Measurements from ENCODE around the gene DPYSL5. TPM values are rescaled to one million over a fixed set of nuclear protein-coding genes. Genes with fewer than 3 reads are reported as not detected.

Gene DPYSL5
- total RNA-seq, 6 experiments from 2014 or later, result not detected

DNA sequence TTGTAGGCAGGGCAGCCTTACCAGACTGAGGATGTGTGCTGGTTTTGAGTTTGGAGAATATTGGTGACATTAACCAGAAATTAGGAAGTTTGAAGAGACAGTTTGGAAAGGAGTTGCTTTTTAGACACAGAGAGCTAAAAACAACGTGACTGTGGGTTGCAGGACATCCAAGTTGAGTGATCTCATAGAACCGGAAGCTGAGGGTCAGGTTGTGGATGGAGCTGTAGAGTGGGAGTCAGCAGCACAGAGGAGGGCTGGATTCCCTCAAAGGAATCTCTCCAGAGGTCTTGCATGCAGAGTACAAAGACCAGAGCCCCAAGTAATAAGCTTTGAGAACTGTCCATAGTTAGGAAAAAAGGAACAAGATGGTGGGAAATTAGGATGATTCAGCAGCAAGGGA lies 131.8 kb downstream of the DPYSL5 start:
- TF ChIP-seq, protein P1, sequence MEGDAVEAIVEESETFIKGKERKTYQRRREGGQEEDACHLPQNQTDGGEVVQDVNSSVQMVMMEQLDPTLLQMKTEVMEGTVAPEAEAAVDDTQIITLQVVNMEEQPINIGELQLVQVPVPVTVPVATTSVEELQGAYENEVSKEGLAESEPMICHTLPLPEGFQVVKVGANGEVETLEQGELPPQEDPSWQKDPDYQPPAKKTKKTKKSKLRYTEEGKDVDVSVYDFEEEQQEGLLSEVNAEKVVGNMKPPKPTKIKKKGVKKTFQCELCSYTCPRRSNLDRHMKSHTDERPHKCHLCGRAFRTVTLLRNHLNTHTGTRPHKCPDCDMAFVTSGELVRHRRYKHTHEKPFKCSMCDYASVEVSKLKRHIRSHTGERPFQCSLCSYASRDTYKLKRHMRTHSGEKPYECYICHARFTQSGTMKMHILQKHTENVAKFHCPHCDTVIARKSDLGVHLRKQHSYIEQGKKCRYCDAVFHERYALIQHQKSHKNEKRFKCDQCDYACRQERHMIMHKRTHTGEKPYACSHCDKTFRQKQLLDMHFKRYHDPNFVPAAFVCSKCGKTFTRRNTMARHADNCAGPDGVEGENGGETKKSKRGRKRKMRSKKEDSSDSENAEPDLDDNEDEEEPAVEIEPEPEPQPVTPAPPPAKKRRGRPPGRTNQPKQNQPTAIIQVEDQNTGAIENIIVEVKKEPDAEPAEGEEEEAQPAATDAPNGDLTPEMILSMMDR (IDR thresholded peaks at IDR 0.05), result no peak
- no peak for TF ChIP-seq POLR2A (IDR thresholded peaks at IDR 0.05)
- Histone ChIP-seq H3K4me3 (no peak overlapping the region), H3K27ac (no peak overlapping the region), H3K27me3 (no peaks in the 10 kb centered on the region), H3K36me3 (no peaks in the 10 kb centered on the region), H3K9me3 (no peaks in the 10 kb centered on the region), H3K4me1 (peaks cover 0 to 39% (median 15%) of the 10 kb centered on the region in 4 donors)
- DNase-seq (no peak), ATAC-seq (no peak)
- WGBS (ENCODE audit: insufficient coverage, low coverage, low lambda C conversion rate, missing lambda C conversion rate), result 83% methylated on average over 2 of the region's 2 CpGs
- intact Hi-C loops (cut with DNase I), result no loop called here

DNA sequence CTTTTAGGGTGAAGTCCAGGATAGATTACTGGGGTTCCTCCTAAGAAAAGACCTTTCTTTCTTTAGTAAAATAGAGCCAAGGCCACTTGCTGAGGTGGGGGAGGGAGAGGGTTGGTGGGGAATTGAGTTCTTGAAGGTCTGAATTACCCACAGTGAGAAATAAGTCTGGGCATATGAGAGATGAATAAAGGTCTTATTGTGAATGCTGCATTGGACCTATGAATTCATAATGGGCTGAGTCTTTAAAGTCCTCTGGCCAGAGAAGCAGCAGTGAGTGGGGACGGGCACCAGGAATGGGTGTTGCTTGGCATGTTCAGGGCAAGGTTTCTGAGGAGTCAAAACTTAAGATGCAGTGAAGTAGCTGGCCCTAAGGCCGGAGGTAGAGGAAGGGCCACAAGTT lies 133.0 kb downstream of the DPYSL5 start:
- DNase-seq, result no peak
- no peak for TF ChIP-seq POLR2A (IDR thresholded peaks at IDR 0.05)
- TF ChIP-seq, protein P1 (IDR thresholded peaks at IDR 0.05), result no peak
- WGBS (ENCODE audit: insufficient coverage, low coverage, low lambda C conversion rate, missing lambda C conversion rate), result 100% methylated on average over 1 of the region's 2 CpGs
- Histone ChIP-seq H3K36me3 (no peaks in the 10 kb centered on the region), H3K9me3 (no peaks in the 10 kb centered on the region), H3K27me3 (no peaks in the 10 kb centered on the region), H3K4me1 (peaks cover 0 to 43% (median 15%) of the 10 kb centered on the region in 4 donors), H3K4me3 (no peak overlapping the region), H3K27ac (peak overlapping the region in 1 of 3 donors; percentile 75)
- ATAC-seq, result no peak
- intact Hi-C loops (cut with DNase I), result no loop called here

DNA sequence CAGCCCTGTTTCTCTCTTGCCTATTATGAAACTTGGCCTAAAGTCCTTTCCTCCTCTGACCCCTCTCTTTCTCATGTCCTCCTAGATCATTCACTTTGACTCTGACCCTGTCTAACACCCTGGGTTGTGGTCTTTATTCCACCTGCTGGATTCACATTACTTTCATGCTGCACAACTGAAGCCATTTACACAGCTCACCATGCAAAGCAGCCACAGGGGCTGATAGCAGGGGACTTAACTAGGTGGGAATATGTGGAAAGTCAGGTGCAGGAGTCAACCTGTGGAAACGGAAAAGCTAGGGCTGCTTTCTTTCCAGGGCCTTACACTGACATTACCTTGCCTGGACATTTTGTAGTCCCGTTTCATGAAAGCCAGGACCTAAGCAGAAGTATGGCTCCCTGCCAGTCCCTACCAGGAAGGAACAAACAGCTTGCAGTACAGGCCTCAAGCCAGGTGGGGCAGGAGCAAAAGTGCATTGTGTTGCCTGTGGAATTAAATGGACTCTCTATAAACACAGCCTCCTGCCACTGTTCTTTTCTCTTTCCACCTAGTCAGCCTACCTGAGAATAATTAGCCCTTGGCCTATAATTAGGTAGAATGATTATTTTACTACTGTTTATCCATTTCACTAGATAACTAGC lies 134.3 kb downstream of the DPYSL5 start:
- peaks cover 0 to 43% (median 15%) of the 10 kb centered on the region in 4 donors for H3K4me1 ChIP-seq
- no peak for TF ChIP-seq POLR2A (IDR thresholded peaks at IDR 0.05)
- TF ChIP-seq, protein P1 (IDR thresholded peaks at IDR 0.05), result peak; percentile 20 to 51 (median 47)
- H3K9me3 ChIP-seq, result no peaks in the 10 kb centered on the region
- H3K27me3 ChIP-seq, result no peaks in the 10 kb centered on the region
- DNase-seq (peak; percentile 78 to 93 (median 85)), ATAC-seq (peak; percentile 91 to 93 (median 93))
- WGBS (ENCODE audit: insufficient coverage, low coverage, low lambda C conversion rate, missing lambda C conversion rate), result 18% methylated on average over 2 of the region's 2 CpGs
- intact Hi-C loops (cut with DNase I), result no loop called here
- peak overlapping the region; percentile 11 to 75 (median 35) for H3K27ac ChIP-seq
- no peaks in the 10 kb centered on the region for H3K36me3 ChIP-seq
- H3K4me3 ChIP-seq, result no peak overlapping the region

DNA sequence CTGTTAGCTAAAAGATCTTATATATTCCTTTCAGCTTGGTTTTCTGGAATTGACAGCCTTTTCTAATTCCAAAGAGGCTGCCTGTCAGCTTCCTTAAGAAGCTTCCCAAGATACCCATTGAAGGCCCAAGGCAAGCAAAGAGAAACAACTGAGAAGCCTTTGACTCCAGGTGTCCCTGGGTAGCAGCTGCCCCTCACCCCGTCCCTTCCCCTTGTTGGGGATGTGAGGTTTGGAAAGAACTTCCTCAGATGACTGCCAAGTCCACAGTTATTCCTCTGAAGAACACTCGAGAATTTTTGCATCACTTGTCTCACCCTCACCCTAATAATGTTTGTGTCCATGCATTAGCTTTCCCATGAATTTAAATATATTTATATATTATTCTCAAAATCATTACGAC lies 135.8 kb downstream of the DPYSL5 start:
- peak overlapping the region in 1 of 3 donors; percentile 3 for H3K27ac ChIP-seq
- no peaks in the 10 kb centered on the region for H3K36me3 ChIP-seq
- no peaks in the 10 kb centered on the region for H3K9me3 ChIP-seq
- TF ChIP-seq, protein P1 (IDR thresholded peaks at IDR 0.05), result no peak
- no peak for TF ChIP-seq POLR2A (IDR thresholded peaks at IDR 0.05)
- peaks cover 0 to 33% (median 10%) of the 10 kb centered on the region in 4 donors for H3K4me1 ChIP-seq
- DNase-seq, result no peak
- H3K4me3 ChIP-seq, result no peak overlapping the region
- no peaks in the 10 kb centered on the region for H3K27me3 ChIP-seq
- ATAC-seq, result no peak
- intact Hi-C loops (cut with DNase I), result no loop called here
- WGBS (ENCODE audit: insufficient coverage, low coverage, low lambda C conversion rate, missing lambda C conversion rate), result 57% methylated on average over 3 of the region's 3 CpGs

Data from right lobe of liver (tissue), 6 donors.